ENCODE data around the gene EIF3CL. TPM values are rescaled to one million over a fixed set of nuclear protein-coding genes. Genes with fewer than 3 reads are reported as not detected.
"Not testable (repeated sequence)": the region's sequence is repeated elsewhere in the genome, so short reads cannot be mapped to it uniquely, and the experiment has no call there.

The EIF3CL gene
- total RNA-seq, 1 donor from 2014 or later, result 17.5 TPM

DNA sequence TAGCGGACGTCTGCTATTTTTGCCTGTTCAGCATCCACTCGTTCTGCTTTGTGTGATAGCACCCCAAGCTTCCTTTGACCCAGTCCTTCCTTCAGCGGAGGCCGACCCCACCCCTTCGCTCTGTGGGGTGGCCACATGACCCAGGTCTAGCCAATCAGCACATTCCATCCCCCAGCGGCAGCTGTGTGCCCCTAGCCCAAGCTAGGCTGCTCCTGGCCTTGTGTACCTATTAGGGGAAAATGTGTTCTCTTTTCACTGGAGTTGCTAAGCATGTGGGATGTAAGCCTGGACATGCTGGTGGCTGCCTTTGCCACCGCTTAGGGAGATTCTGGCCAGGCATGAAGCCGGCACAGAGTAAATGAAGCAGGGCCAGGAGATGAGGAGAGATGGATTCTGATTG, 73.4 kb downstream of the EIF3CL start:
- H3K4me3 ChIP-seq; intact Hi-C loops (cut with DNase I); H3K9me3 ChIP-seq; H3K36me3 ChIP-seq; H3K27ac ChIP-seq; H3K27me3 ChIP-seq (ENCODE audit: low read depth); DNase-seq; ATAC-seq; H3K4me1 ChIP-seq: not testable (repeated sequence)

Small RNA genes lying within 50 kb of the gene (microRNA-seq; reads per million reads assigned to microRNA genes)
- gene MIR6862-1 (ENCODE audit: borderline number of aligned reads), result not detected

Other genes starting within 250 kb of the EIF3CL start
- gene XPO6, start 191.9 kb downstream of the EIF3CL start, total RNA-seq, result 106 TPM
- 2.4 TPM for gene SBK1, start 111.3 kb downstream of the EIF3CL start, total RNA-seq
- gene NPIPB6, start 40.3 kb downstream of the EIF3CL start, total RNA-seq, result not detected
- gene NPIPB7, start 68.5 kb upstream of the EIF3CL start, total RNA-seq, result 0.44 TPM
- 79.9 TPM for gene CLN3, start 88.2 kb upstream of the EIF3CL start, total RNA-seq
- gene APOBR, start 90.8 kb upstream of the EIF3CL start, total RNA-seq, result 29.2 TPM
- gene IL27, start 103.0 kb upstream of the EIF3CL start, total RNA-seq, result 1.4 TPM
- 302 TPM for gene NUPR1, start 135.1 kb upstream of the EIF3CL start, total RNA-seq
- 40.6 TPM for gene SGF29, start 150.1 kb upstream of the EIF3CL start, total RNA-seq
- 10.3 TPM for gene SULT1A2, start 193.2 kb upstream of the EIF3CL start, total RNA-seq
- gene SULT1A1, start 206.2 kb upstream of the EIF3CL start, total RNA-seq, result 50.2 TPM
- 2.7 TPM for gene NPIPB8, start 234.2 kb upstream of the EIF3CL start, total RNA-seq